NCI-H2107 treated with DMSO at 0.1 percent for 48 hours (cell line): ENCODE measurements around the gene MCM3AP.

Experiments used
- DNase-seq: peaks from one replicate; lab custom pipeline; 2025; ENCODE audit not compliant: unreplicated experiment; lab: John Stamatoyannopoulos, UW

MCM3AP gene

GRCh38 chr21:46220275-46220810 is 65.1 kb downstream of the MCM3AP start:
- no peak for DNase-seq

GRCh38 chr21:46219591-46220239 is 65.7 kb downstream of the MCM3AP start:
- DNase-seq, result no peak

GRCh38 chr21:46218906-46219590 is 66.4 kb downstream of the MCM3AP start:
- no peak for DNase-seq

GRCh38 chr21:46217511-46218196 is 67.8 kb downstream of the MCM3AP start:
- DNase-seq, result no peak

- no peak for DNase-seq
Observed at GRCh38 chr21:46216132-46216747, 69.2 kb downstream of the MCM3AP start.

GRCh38 chr21:46215436-46216131 is 69.8 kb downstream of the MCM3AP start:
- no peak for DNase-seq

GRCh38 chr21:46214478-46215340 is 70.7 kb downstream of the MCM3AP start:
- no peak for DNase-seq

GRCh38 chr21:46213620-46214286 is 71.7 kb downstream of the MCM3AP start:
- DNase-seq, result no peak

- DNase-seq, result no peak
Observed at GRCh38 chr21:46212721-46213484, 72.5 kb downstream of the MCM3AP start.

- no peak for DNase-seq
Observed at GRCh38 chr21:46211786-46212720, 73.4 kb downstream of the MCM3AP start.

GRCh38 chr21:46211376-46211775 is 74.0 kb downstream of the MCM3AP start:
- no peak for DNase-seq

- no peak for DNase-seq
Observed at GRCh38 chr21:46210378-46211136, 74.9 kb downstream of the MCM3AP start.

GRCh38 chr21:46208761-46209721 is 76.4 kb downstream of the MCM3AP start:
- DNase-seq, result no peak

GRCh38 chr21:46207920-46208591 is 77.4 kb downstream of the MCM3AP start:
- DNase-seq, result no peak
